Left ventricle myocardium inferior (tissue), 1 donor: ENCODE measurements around the gene COA7. TPM values are rescaled to one million over a fixed set of nuclear protein-coding genes. Genes with fewer than 3 reads are reported as not detected.
"Not testable (repeated sequence)": the region's sequence is repeated elsewhere in the genome, so short reads cannot be mapped to it uniquely, and the experiment has no call there.

Source experiments
- DNase-seq: peaks from one replicate; pipeline ENCODE4 v3.0.0-alpha.2; 2020
- H3K27ac ChIP-seq: fragments of 200-600 bp; replicated peaks from 2 replicates; pipeline ENCODE4 v1.8.0; 2021
- H3K27me3 ChIP-seq: fragments of 200-600 bp; 2 replicates; pipeline ENCODE4 v1.8.0; 2021; ENCODE audit warnings: low read depth
- H3K36me3 ChIP-seq: fragments of 200-600 bp; 2 replicates; pipeline ENCODE4 v1.8.0; 2021
- H3K4me1 ChIP-seq: fragments of 200-600 bp; 2 replicates; pipeline ENCODE4 v1.8.0; 2021
- H3K4me3 ChIP-seq: fragments of 200-600 bp; 2 replicates; pipeline ENCODE4 v1.8.0; 2021; ENCODE audit warnings: mild to moderate bottlenecking, moderate library complexity
- H3K9me3 ChIP-seq: fragments of 200-600 bp; replicated peaks from 2 replicates; pipeline ENCODE4 v1.8.0; 2021
- intact Hi-C: fragments of 100-400 bp; cut with micrococcal nuclease; formaldehyde crosslinking; loops from one replicate; pipeline ENCODE4 v1.11.0; 2022
- total RNA-seq: library from RNA; stranded (reverse); fragmentation: NEBNext Ultra II Directional; extraction: Animal tissue kit (Norgen Biotek cat#: 25700); gene quantifications from one replicate; pipeline ENCODE4 v1.2.1, GENCODE V29; 2021
- TF ChIP-seq, protein P1 (sequence below): fragments of 200-600 bp; IDR thresholded peaks from 2 replicates; pipeline ENCODE4 v1.8.0; 2021; ENCODE audit warnings: antibody characterized with exemption, mild to moderate bottlenecking, borderline replicate concordance
- donor health status: DM: no; HTN: yes; CAD: no; lungs with severe emphysema.

The COA7 gene
- total RNA-seq, 1 donor from 2014 or later: 18.5 TPM

DNA sequence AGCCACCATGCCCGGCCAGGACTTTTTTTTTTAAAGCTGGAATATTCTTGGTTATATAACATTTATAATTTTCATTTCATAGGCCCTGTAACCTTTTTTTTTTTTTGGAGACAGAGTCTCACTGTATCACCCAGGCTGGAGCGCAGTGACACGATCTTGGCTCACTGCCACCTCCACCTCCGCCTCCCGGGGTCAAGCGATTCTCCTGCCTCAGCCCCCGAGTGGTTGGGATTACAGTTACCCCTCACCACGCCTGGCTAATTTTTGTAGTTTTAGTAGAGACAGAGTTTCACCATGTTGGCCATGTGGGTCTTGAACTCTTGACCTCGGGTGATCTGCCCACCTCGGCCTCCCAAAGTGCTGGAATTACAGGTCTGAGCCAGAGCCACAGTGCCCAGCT, 40.7 kb upstream of the COA7 start:
- peak; percentile 41 for DNase-seq
- Histone ChIP-seq H3K4me3 (no peak overlapping the region), H3K36me3 (no peaks in the 10 kb centered on the region), H3K27ac (peak overlapping the region; percentile 77), H3K9me3 (no peaks in the 10 kb centered on the region), H3K27me3 (no peaks in the 10 kb centered on the region), H3K4me1 (peaks cover 55% of the 10 kb centered on the region)
- TF ChIP-seq, protein P1, sequence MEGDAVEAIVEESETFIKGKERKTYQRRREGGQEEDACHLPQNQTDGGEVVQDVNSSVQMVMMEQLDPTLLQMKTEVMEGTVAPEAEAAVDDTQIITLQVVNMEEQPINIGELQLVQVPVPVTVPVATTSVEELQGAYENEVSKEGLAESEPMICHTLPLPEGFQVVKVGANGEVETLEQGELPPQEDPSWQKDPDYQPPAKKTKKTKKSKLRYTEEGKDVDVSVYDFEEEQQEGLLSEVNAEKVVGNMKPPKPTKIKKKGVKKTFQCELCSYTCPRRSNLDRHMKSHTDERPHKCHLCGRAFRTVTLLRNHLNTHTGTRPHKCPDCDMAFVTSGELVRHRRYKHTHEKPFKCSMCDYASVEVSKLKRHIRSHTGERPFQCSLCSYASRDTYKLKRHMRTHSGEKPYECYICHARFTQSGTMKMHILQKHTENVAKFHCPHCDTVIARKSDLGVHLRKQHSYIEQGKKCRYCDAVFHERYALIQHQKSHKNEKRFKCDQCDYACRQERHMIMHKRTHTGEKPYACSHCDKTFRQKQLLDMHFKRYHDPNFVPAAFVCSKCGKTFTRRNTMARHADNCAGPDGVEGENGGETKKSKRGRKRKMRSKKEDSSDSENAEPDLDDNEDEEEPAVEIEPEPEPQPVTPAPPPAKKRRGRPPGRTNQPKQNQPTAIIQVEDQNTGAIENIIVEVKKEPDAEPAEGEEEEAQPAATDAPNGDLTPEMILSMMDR: no peak
- intact Hi-C loops: no loop called here

DNA sequence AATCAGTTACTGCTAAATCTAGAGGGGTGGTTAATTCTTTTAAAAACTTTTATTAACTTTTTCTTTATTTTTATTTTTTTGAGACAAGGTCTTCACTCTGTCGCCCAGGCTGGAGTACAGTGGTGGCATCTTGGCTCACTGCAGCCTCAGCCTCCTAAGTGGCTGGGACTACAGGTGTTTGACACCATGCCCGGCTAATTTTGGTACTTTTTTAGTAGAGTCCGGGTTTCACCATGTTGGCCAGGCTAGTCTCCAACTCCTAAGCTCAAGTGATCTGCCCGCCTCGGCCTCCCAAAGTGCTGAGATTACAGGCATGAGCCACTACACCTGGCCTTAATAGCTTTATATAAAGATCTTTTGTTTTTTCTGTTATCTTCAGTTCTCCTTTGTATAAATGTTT, 40.0 kb upstream of the COA7 start:
- H3K4me3 ChIP-seq: no peak overlapping the region
- H3K27me3 ChIP-seq: no peaks in the 10 kb centered on the region
- TF ChIP-seq, protein P1: no peak
- peak overlapping the region; percentile 77 for H3K27ac ChIP-seq
- intact Hi-C loops: no loop called here
- H3K4me1 ChIP-seq: peaks cover 50% of the 10 kb centered on the region
- H3K36me3 ChIP-seq: no peaks in the 10 kb centered on the region
- no peak for DNase-seq
- no peaks in the 10 kb centered on the region for H3K9me3 ChIP-seq

DNA sequence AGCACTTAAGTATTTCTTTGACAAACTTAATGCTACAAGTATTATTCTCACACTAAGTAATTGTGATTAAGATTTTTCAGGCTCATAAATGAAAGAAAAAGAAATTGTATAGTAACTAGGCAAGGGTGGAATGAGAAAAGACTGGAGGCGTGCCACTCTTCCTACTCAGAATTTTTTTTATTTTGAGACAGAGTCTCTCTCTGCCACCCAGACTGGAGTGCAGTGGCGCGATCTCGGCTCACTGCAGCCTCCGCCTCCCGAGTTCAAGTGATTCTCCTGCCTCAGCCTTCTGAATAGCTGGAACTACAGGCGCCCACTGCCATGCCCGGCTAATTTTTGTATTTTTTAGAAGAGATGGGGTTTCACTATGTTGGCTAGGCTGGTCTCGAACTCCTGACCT, 37.2 kb upstream of the COA7 start:
- peaks cover 40% of the 10 kb centered on the region for H3K4me1 ChIP-seq
- not testable (repeated sequence) for H3K36me3 ChIP-seq

DNA sequence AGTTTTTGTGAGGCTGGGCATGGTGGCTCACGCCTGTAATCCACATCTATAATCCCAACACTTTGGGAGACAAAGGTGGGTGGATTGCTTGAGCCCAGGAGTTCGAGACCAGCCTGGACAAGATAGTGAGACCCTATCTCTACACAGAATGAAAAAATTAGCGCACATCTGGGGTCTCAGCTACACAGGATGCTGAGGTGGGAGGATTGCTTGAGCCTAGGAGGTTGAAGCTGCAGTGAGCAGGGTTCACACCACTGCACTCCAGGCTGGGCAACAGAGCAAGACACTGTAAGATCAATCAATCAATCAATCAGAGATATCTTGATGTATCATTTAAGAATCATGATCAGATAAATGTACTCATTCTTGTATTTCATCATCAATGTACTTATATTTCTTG, 35.2 kb upstream of the COA7 start:
- Histone ChIP-seq H3K4me1 (peaks cover 36% of the 10 kb centered on the region), H3K4me3 (no peak overlapping the region), H3K27ac (no peak overlapping the region), H3K27me3 (no peaks in the 10 kb centered on the region), H3K9me3 (no peaks in the 10 kb centered on the region), H3K36me3 (peaks cover 7% of the 10 kb centered on the region)
- no peak for DNase-seq
- intact Hi-C loops: no loop called here
- TF ChIP-seq, protein P1: no peak

More for the DNA sequence above, 37.2 kb upstream of the COA7 start:
- DNase-seq, H3K27me3 ChIP-seq, H3K9me3 ChIP-seq, H3K27ac ChIP-seq, H3K4me3 ChIP-seq, intact Hi-C loops: not testable (repeated sequence)

DNA sequence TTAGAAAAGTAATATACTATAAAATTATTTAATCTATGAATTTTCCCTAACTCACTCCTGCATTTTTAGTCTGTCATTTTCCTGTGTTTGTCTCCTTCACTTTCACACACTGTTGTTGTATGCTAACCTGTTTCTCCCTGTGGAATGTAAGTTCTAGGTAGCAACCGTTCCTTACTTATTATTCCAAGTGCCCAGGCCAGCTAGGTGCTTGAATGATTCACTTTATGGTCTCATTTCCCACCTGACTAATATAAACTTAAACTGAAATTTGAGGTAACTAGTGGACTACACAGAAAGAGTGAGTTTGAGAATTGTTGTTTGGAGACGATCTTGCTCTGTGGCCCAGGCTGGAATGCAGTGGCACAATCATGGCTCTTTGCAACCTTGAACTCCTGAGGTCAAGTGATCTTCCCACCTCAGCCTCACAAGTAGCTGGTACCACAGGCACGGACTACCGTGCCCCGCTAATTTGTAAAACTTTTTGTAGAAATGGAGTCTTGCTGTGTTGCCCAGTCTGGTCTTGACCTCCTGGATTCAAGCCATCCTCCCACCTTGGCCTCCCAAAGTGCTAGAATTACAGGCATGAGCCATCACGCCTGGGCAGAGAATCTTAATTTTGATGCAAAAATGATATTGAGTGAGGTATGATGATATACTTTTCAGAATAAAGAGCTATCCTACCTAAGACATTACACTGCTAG, 30.0 kb upstream of the COA7 start:
- Histone ChIP-seq H3K27ac (peak overlapping the region; percentile 93), H3K36me3 (peaks cover 7% of the 10 kb centered on the region), H3K9me3 (no peaks in the 10 kb centered on the region), H3K27me3 (no peaks in the 10 kb centered on the region), H3K4me3 (peak overlapping the region; percentile 96), H3K4me1 (peaks cover 44% of the 10 kb centered on the region)
- DNase-seq: no peak
- TF ChIP-seq, protein P1: no peak
- intact Hi-C loops: no loop called here

DNA sequence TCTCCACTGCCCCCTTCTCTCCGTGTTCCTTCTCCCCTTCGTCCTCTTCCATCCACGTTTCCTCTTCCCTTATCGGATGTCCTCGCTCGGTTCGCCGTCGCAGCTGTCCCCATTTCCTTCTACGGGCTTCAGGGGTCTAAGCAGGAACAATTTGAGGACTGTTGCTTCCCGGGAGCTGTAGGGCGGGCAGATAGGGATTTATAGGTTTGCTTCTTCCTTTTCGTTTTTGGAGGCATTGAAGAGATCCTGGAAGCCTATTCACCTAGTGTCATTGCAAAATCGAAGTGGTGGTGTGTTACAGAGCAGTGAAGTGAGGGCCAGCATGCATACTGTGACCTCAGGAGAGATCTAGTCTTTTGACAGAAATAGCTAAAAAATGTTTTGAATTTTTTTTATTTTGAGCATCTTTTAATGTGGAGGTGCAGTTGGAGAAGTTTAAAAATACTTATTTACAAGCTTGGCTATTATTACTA, 29.0 kb upstream of the COA7 start:
- Histone ChIP-seq H3K4me3 (peak overlapping the region; percentile 96), H3K9me3 (no peaks in the 10 kb centered on the region), H3K36me3 (peaks cover 5% of the 10 kb centered on the region), H3K27ac (peak overlapping the region; percentile 93), H3K27me3 (no peaks in the 10 kb centered on the region), H3K4me1 (peaks cover 44% of the 10 kb centered on the region)
- TF ChIP-seq, protein P1: no peak
- no peak for DNase-seq
- intact Hi-C loops: no loop called here
